SHP77 (cell line): ENCODE results near the gene MAP1B.

ENCODE experiments used
- DNase-seq, 2 experiments: peaks; one replicate each; lab custom pipeline; 2025; lab: John Stamatoyannopoulos, UW

The MAP1B gene

GRCh38 chr5:72252574-72253155, 145.4 kb downstream of the MAP1B start:
- no peak for DNase-seq

- DNase-seq = no peak
Observed at GRCh38 chr5:72255237-72255636, 148.0 kb downstream of the MAP1B start.

GRCh38 chr5:72255670-72256069, 148.4 kb downstream of the MAP1B start:
- DNase-seq = no peak

- no peak for DNase-seq
Observed at GRCh38 chr5:72256536-72256935, 149.3 kb downstream of the MAP1B start.
